Measurements from ENCODE around the gene EMC7. TPM values are rescaled to one million over a fixed set of nuclear protein-coding genes. Genes with fewer than 3 reads are reported as not detected.
"Not testable (repeated sequence)": the region's sequence is repeated elsewhere in the genome, so short reads cannot be mapped to it uniquely, and the experiment has no call there.

EMC7 gene
- total RNA-seq, 2 donors from 2014 or later: 33.2 to 66.2 TPM

DNA sequence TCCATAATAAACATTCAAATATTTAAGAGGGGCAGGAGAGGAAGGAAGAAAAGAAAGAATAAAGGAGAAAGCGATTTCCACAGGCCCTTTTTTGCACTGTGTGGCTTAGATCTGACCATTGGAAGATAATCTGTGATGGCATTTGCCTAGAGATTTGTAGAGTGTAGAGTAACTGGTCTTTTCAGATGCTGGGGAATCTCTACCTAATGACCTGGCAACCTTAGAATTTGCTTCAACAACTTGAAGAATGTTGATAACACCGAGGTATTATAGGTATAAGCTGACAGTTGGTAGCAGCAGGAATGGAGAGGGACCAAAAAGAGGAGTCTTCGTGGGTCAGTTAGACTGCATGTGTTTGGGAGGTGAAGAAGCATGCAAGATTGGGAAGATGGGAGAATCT lies 41.7 kb downstream of the EMC7 start:
- Mint-ChIP-seq H3K4me1 (peaks cover 9% of the 10 kb centered on the region), H3K9me3 (no peaks in the 10 kb centered on the region), H3K27ac (no peak overlapping the region), H3K36me3 (ENCODE audit: low read depth) (no peaks in the 10 kb centered on the region), H3K4me3 (no peak overlapping the region), H3K27me3 (no peaks in the 10 kb centered on the region)
- no peak for ATAC-seq (replicated peaks)

DNA sequence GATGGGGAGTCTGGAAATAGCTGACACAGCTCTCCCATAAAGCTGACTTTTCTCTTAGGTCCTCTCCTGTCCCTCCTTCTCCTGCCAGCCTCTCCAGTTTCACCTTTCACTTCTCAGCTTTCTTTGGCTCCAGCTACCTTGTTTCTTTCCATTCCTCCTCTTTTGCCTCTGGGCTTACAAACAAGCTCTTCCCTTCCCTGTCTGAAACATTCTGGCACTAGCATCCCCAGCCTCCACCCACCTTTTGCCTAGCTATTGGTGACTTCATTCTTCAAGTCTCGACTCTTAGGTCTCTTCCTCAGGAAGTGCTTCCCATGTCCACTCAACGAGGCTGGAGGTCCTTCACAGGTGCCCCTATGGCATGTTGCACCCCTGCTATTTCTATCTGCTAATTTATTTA lies 42.2 kb downstream of the EMC7 start:
- H3K4me3 Mint-ChIP-seq: no peak overlapping the region
- H3K27me3 Mint-ChIP-seq: no peaks in the 10 kb centered on the region
- peaks cover 9% of the 10 kb centered on the region for H3K4me1 Mint-ChIP-seq
- no peaks in the 10 kb centered on the region for H3K36me3 Mint-ChIP-seq (ENCODE audit: low read depth)
- H3K27ac Mint-ChIP-seq: peak overlapping the region; percentile 19
- no peaks in the 10 kb centered on the region for H3K9me3 Mint-ChIP-seq
- no peak for ATAC-seq (replicated peaks)

DNA sequence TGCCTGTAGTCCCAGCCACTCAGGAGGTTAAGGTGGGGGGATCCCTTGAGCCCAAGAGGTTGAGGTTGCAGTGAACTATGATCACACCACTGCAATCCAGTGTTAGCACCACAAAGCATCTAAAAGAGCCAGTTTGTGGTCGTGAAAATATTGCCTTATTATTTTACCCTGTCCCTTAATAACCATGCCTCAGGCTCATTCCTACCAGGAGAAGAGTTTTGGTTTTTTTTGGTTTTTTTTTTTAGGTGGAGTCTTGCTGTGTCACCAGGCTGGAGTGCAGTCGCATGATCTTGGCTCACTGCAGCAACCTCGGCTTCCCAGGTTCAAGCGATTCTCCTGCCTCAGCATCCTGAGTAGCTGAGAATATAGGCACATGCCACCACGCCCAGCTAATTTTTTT lies 44.8 kb downstream of the EMC7 start:
- no peak overlapping the region for H3K27ac Mint-ChIP-seq
- peaks cover 3% of the 10 kb centered on the region for H3K4me1 Mint-ChIP-seq
- ATAC-seq (replicated peaks): no peak
- no peaks in the 10 kb centered on the region for H3K27me3 Mint-ChIP-seq
- H3K9me3 Mint-ChIP-seq: no peaks in the 10 kb centered on the region
- H3K36me3 Mint-ChIP-seq (ENCODE audit: low read depth): no peaks in the 10 kb centered on the region
- no peak overlapping the region for H3K4me3 Mint-ChIP-seq

DNA sequence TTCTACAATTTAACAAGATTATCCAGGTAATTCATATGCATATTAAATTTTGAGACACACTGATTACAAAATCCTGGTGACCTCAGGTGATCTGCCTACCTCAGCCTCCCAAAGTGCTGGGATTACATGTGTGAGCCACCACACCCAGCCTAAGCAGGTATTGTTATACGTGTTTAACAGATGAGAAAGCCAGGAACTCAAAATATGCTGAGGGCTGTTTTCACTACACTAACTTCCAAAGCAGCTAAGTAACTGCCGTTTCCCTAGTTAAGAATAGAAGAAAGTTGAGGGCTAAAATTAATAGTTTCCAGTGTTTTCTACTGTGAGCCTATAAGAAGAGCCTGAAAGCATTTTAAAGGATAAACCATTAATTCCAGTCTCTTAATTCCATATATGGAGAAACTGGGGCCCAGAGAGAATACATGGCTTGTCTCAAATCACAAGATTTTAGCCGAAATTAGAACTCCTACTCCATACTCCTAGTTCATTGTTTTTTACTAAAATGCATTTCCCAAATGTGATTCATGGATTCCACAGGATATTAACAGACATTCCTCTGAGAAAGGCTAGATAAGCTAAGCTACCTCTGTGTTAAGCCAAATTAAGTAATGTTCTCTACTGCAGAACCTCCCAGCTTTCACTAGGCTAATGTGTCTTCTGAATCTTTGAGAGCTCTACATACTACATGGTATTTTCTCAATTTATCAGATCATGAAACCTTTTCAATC lies 45.6 kb downstream of the EMC7 start:
- Mint-ChIP-seq H3K9me3 (peaks cover 6% of the 10 kb centered on the region), H3K4me3 (no peak overlapping the region), H3K27me3 (no peaks in the 10 kb centered on the region), H3K36me3 (ENCODE audit: low read depth) (peaks cover 4% of the 10 kb centered on the region), H3K4me1 (peaks cover 3% of the 10 kb centered on the region), H3K27ac (no peak overlapping the region)
- no peak for ATAC-seq (replicated peaks)

DNA sequence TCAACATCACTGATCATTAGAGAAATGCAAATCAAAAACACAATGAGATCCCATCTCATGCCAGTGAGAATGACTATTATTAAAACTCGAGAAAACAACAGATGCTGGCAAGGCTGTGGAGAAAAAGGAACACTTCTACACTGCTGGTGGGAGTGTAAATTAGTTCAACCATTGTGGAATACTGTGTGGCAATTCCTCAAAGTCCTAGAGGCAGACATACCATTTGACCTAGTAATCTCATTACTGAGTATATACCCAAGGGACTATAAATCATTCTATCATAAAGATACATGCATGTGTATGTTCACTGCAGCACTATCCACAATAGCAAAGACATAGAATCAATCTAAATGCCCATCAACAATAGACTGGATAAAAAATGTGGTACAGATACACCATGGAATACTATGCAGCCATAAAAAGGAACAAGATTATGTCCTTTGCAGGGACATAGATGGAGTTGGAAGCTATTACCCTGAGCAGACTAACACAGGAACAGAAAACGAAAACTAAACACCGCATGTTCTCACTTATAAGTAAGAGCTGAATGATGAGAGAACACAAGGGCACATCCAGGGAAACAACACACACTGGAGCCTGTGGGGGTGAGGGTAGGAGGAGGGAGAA lies 47.5 kb downstream of the EMC7 start:
- H3K4me1 Mint-ChIP-seq: peaks cover 3% of the 10 kb centered on the region
- no peak overlapping the region for H3K27ac Mint-ChIP-seq
- H3K4me3 Mint-ChIP-seq: no peak overlapping the region
- peaks cover 12% of the 10 kb centered on the region for H3K36me3 Mint-ChIP-seq (ENCODE audit: low read depth)
- H3K9me3 Mint-ChIP-seq: peaks cover 19% of the 10 kb centered on the region
- H3K27me3 Mint-ChIP-seq: peaks cover 3% of the 10 kb centered on the region
- no peak for ATAC-seq (replicated peaks)

DNA sequence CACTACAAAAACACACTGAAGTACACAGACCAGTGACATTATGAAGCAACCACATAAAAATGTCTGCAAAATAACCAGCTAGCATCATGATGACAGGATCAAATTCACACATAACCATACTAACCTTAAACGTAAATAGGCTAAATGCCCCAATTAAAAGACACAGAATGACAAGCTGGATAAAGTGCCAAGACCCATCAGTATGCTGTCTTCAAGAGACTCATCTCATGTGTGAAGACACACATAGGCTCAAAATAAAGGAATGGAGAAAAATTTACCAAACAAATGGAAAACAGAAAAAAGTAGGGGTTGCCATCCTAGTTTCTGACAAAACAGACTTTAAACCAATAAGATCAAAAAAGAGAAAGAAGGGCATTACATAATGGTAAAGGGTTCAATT lies 51.3 kb downstream of the EMC7 start:
- peaks cover 15% of the 10 kb centered on the region for H3K36me3 Mint-ChIP-seq (ENCODE audit: low read depth)
- peaks cover 21% of the 10 kb centered on the region for H3K9me3 Mint-ChIP-seq
- not testable (repeated sequence) for ATAC-seq (replicated peaks); H3K4me3 Mint-ChIP-seq; H3K27me3 Mint-ChIP-seq; H3K27ac Mint-ChIP-seq; H3K4me1 Mint-ChIP-seq

DNA sequence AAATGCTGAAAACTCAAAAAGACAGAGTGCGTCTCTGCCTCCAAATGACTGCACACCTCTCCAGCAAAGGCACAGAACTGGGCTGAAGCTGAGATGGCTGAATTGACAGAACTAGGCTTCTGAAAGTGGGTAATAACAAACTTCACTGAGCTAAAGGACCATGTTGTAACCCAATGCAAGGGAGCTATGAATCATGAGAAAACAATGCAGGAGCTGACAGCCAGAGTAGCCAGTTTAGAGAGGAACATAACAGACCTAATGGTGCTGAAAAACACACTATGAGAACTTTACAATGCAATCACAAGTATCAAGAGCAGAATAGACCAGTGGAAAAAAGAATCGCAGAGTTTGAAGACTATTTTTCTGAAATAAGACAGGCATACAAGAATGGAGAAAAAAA lies 52.5 kb downstream of the EMC7 start:
- peaks cover 21% of the 10 kb centered on the region for H3K9me3 Mint-ChIP-seq
- ATAC-seq (replicated peaks): no peak
- no peak overlapping the region for H3K4me3 Mint-ChIP-seq
- H3K4me1 Mint-ChIP-seq: peaks cover 5% of the 10 kb centered on the region
- H3K36me3 Mint-ChIP-seq (ENCODE audit: low read depth): peaks cover 15% of the 10 kb centered on the region
- no peak overlapping the region for H3K27ac Mint-ChIP-seq
- peaks cover 3% of the 10 kb centered on the region for H3K27me3 Mint-ChIP-seq

DNA sequence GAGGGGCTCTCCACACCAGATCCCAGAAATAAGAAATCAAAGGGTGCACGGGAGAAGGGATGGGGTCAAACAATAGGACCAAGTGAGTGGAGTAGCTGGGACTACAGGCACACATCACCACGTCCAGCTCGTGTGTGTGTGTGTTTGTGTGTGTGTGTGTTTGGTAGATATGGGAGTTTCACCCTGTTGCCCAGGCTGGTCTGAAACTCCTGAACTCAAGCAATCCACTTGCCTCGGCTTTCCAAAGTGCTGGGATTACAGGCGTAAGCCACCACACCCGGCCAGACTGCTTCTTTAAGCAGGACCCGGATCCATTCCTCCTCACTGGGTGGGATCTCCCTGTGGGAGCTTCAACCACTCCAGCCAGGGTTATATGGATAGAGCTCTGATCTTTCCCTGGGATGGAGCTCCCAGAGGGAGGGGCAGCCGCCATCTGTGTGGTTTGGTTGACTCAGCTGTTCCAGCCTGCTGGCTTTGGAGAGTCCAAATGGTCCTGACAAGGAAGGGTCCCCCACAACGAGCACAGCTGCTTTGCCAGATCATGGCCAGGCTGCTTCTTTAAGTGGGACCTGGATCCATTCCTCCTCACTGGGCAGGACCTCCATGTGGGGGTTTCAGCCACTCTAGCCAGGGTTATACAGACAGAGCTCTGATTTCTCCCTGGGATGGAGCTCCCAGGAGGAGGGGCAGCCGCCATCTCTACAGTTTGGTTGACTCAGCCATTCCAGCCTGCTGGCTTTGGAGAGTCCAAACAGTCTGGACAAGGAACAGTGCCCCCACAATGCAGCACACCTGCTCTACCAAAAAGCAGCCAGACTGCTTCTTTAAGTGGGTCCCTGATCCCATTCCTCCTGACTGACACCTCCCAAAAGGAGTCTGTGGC lies 53.5 kb downstream of the EMC7 start:
- Mint-ChIP-seq H3K9me3 (peaks cover 21% of the 10 kb centered on the region), H3K4me3 (no peak overlapping the region), H3K27ac (no peak overlapping the region), H3K36me3 (ENCODE audit: low read depth) (peaks cover 15% of the 10 kb centered on the region), H3K4me1 (peaks cover 10% of the 10 kb centered on the region), H3K27me3 (peaks cover 3% of the 10 kb centered on the region)
- ATAC-seq (replicated peaks): no peak

DNA sequence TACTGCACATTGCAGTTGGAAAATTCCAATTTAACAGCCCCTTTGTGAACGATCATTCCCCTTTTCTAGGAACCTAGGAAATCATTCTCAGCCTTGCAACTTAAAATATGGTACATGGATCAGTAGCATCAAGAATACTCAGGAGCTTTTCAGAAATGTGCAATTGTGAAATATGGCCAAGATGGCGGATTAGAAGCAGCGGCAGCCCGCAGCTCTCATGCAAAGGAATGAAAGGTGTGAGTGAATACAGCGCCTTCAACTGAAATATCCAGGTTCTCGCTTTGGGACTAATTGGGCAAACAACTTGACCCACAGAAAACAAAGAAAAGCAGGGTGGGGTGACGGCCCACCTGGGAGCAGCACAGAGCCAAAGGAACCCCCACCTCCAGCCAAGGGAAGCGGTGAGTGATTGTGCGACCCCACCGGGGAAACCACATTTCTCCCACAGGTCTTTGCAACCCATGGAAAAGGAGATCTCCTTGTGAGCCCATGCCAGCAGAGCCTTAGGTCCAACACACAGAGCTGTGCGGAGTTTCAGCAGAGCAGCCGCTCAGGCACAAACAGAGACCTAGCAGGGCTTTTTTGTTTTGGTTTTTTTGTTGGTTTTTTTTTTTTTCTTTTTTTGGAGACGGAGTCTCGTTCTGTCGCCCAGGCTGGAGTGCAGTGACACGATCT lies 55.1 kb downstream of the EMC7 start:
- H3K4me1 Mint-ChIP-seq: peaks cover 7% of the 10 kb centered on the region
- H3K27ac Mint-ChIP-seq: no peak overlapping the region
- no peak overlapping the region for H3K4me3 Mint-ChIP-seq
- no peak for ATAC-seq (replicated peaks)
- H3K27me3 Mint-ChIP-seq: peaks cover 3% of the 10 kb centered on the region
- peaks cover 21% of the 10 kb centered on the region for H3K9me3 Mint-ChIP-seq
- peaks cover 15% of the 10 kb centered on the region for H3K36me3 Mint-ChIP-seq (ENCODE audit: low read depth)

DNA sequence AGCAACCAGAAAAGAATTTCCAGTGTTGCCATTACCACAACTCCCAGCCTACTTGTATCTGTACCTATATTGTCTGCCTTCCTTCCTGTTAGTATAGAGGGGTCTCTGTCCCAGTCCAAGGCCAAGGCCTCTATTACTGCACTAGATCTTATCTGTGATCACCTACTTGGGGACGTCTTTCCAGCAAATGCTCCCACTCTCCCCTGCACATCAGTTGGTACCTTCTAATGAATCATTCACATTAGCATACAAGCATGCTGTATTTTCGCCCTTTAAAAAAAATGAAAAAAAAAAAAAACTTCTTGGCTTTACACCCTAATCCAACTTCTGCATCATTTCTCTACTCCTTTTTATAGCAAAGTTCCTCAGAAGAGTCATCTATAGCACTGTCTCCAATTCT lies 57.8 kb downstream of the EMC7 start:
- Mint-ChIP-seq H3K9me3 (no peaks in the 10 kb centered on the region), H3K4me1 (peaks cover 18% of the 10 kb centered on the region), H3K27me3 (no peaks in the 10 kb centered on the region), H3K27ac (peak overlapping the region; percentile 2), H3K4me3 (peak overlapping the region; percentile 8), H3K36me3 (ENCODE audit: low read depth) (no peaks in the 10 kb centered on the region)
- no peak for ATAC-seq (replicated peaks)

DNA sequence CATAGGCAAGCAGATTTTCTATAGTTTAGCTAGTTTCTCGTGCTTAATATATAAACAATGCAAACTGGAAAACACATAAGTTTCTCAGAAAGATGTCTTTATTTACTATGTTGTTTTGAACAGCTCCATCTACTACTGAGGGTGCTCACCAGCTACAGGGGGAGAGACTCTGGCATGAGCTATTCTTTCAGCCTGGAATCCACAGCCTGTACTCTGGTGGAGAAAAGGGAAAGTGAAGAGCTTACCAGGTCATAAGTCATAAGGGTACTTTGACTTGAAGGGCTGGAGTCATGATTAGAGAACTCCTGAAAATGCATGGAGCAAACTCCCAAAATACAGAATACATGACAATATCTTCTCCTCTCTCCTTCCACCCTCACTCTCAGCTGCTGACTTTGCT lies 58.3 kb downstream of the EMC7 start:
- Mint-ChIP-seq H3K9me3 (no peaks in the 10 kb centered on the region), H3K4me3 (peak overlapping the region; percentile 8), H3K27me3 (no peaks in the 10 kb centered on the region), H3K36me3 (ENCODE audit: low read depth) (no peaks in the 10 kb centered on the region), H3K4me1 (peaks cover 18% of the 10 kb centered on the region), H3K27ac (peak overlapping the region; percentile 2)
- ATAC-seq (replicated peaks): no peak

DNA sequence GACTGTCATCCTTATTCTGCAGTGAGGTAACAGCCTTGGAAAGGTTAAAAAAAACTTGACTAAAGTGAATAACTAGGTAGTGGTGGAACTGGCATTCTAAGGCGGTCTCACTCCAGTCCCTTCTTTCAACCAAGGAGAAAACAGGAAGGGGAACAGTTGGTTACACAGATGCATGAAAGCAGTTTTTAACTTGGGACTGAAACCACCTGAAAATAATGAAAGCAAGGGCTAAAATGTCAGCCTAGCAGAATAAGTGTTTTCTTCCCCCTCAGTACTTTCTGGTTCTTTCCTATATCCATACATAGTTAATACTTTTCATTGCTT lies 61.9 kb downstream of the EMC7 start:
- Mint-ChIP-seq H3K9me3 (no peaks in the 10 kb centered on the region), H3K27me3 (no peaks in the 10 kb centered on the region), H3K27ac (peak overlapping the region; percentile 91), H3K36me3 (ENCODE audit: low read depth) (no peaks in the 10 kb centered on the region), H3K4me3 (peak overlapping the region; percentile 79), H3K4me1 (peaks cover 18% of the 10 kb centered on the region)
- ATAC-seq (replicated peaks): no peak

DNA sequence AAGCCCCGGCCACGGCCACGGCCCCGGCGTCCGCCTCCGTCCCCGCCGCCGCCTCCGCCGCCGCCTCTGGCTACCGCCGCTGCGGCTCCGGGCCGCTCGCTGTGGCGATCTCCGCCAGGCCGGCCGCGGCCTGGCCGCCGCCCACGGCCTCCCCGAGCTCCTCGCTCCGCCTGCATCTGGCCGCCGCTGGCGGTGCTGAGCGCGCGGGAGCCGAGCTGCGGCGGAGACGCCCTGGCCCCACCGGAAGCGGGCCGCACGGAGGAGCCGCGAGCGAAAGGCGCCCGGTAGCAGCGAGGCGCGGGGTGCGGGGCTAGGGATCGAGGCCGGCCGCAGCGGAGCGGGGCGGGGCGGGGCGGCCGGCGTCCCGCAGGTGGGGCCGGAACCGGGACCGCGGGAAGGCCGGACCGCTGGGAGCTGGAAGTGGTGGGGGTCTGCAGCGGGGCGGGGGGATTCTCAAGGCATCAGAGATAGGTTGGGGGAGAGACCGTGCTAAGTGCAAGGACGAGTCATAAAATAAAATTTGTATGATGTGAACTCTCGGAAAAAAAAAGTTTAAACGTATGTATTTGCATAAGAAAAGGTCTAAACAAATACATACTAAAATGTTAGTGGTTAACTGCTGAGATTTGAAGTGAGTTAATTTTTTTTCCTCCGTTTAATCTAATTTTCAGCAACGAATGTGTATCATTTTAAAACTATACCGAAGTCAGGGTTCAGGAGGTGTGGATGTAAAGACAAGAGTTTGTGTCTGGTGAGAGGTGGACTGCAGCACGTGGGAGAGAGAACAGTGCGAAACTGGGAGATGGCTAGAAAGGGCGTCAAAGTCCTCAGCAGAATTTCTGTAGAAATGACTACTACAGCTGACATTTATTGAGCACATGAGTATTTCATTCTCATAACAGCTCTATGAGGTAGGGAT lies 62.5 kb downstream of the EMC7 start, which contains the start of gene AVEN:
Gene AVEN (minus strand): TSS at position 334 of the 919 bp plus-strand sequence. CDS start 158 bp downstream, at position 176.
- Mint-ChIP-seq H3K9me3 (no peaks in the 10 kb centered on the region), H3K4me3 (peak within 1 kb of the TSS; percentile 90), H3K27me3 (no peaks in the 10 kb centered on the region), H3K4me1 (peaks cover 17% of the 10 kb centered on the region), H3K36me3 (ENCODE audit: low read depth) (no peaks in the 10 kb centered on the region), H3K27ac (peak within 1 kb of the TSS; percentile 91)
- ATAC-seq (replicated peaks): peak; percentile 77

Measured in activated T-helper 17 cell treated with anti-CD3 and anti-CD28 coated beads, Interleukin-2, amount 50 U/mL, for 72 hours (primary cell).